ENCODE measurements around the gene PFKFB3. TPM values are rescaled to one million over a fixed set of nuclear protein-coding genes. Genes with fewer than 3 reads are reported as not detected.

PFKFB3 gene
- total RNA-seq, 1 experiment from 2014 or later = 36.8 TPM

DNA sequence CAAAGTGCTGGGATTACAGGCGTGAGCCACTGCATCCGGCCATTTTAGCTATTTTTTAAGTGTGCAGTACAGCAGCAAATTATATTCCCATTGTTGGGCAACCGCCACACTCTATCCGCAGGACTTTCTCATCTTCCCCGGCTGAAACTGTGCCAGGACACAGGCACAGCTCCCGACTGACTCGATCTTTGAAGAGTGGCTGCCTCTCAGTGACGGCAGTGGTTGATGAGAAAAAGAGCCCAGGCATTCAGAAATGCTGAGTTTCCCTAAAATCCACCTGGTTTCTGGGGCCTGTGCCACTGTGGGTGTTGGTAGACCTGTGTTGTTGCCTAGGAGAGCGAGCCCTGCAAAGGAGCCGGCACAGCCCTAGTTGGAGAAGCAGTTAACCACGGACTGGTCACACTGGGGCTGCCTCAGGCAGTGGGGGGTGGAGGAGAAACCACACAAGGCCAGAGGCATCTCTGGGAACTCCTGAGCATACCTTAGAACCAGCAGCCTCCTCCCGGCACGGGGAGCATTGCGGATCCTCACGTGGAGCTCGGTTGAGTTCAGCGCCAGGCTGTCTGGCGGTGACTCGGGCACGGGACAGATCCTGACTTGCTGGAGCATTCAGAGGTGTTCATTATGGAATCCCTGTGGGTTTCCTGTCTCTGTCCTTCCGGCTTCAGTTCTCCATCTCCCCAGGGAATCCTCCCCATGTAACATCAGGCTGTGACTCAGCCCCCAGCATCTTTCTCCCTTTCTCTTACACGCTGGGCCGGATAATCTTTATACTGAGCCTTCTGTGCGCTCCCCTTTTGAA lies 16.2 kb downstream of the PFKFB3 start:
- H3K27me3 Mint-ChIP-seq (ENCODE audit: low read depth) = no peaks in the 10 kb centered on the region
- H3K79me2 ChIP-seq (ENCODE audit: insufficient read depth, low read length) = no peaks in the 10 kb centered on the region
- H3K18ac ChIP-seq (ENCODE audit: insufficient read length, low read depth, low read length) = no peak overlapping the region
- no peaks in the 10 kb centered on the region for H4K20me1 ChIP-seq (ENCODE audit: control insufficient read depth, insufficient read depth, insufficient read length)
- H3K4me1 Mint-ChIP-seq = no peaks in the 10 kb centered on the region
- H3K9me3 ChIP-seq (ENCODE audit: control insufficient read depth, low read depth, low read length) = no peaks in the 10 kb centered on the region
- H4K5ac ChIP-seq (ENCODE audit: insufficient read length, low read depth, low read length) = no peak overlapping the region
- H2AFZ ChIP-seq (ENCODE audit: low read length) = no peak overlapping the region
- H3K14ac ChIP-seq (ENCODE audit: insufficient read depth, low read length) = no peak overlapping the region
- no peaks in the 10 kb centered on the region for H3K27me3 ChIP-seq (ENCODE audit: insufficient read depth, low read length)
- H2BK15ac ChIP-seq (ENCODE audit: low read depth, low read length) = no peak overlapping the region
- H3K9ac ChIP-seq (ENCODE audit: extremely low read depth, insufficient read length, low read length) = no peak overlapping the region
- H4K8ac ChIP-seq (replicated peaks; ENCODE audit: insufficient read length, low read depth, low read length) = no peak overlapping the region
- peak overlapping the region in 2 of 3 experiments; percentile 73 to 92; a peak in 4 of 7 replicates for H3K27ac Mint-ChIP-seq
- H2BK5ac ChIP-seq (ENCODE audit: insufficient read length, low read length) = no peak overlapping the region
- no peaks in the 10 kb centered on the region for H3K4me1 ChIP-seq (ENCODE audit: insufficient read depth, low read length)
- peaks cover 51 to 97% (median 91%) of the 10 kb centered on the region in 3 experiments for H3K36me3 Mint-ChIP-seq (ENCODE audit: insufficient read depth in 1 of 3, low read depth in 3 of 3)
- no peak overlapping the region for H3K27ac ChIP-seq (ENCODE audit: insufficient read length, low read depth, low read length)
- no peak overlapping the region for H2BK120ac ChIP-seq (ENCODE audit: low read depth, low read length, poor library complexity, severe bottlenecking)
- H4K91ac ChIP-seq (ENCODE audit: insufficient read length, low read depth, low read length) = no peak overlapping the region
- H3K4me2 ChIP-seq (ENCODE audit: insufficient read depth, insufficient read length, low read length) = no peak overlapping the region
- no peak overlapping the region for H2BK20ac ChIP-seq (ENCODE audit: low read depth, low read length, poor library complexity, severe bottlenecking)
- H3K23me2 ChIP-seq (ENCODE audit: insufficient read length, low read depth, low read length, poor library complexity, severe bottlenecking) = no peaks in the 10 kb centered on the region
- H3K79me1 ChIP-seq (ENCODE audit: insufficient read depth, low read depth, low read length, poor library complexity, severe bottlenecking) = no peaks in the 10 kb centered on the region
- no peaks in the 10 kb centered on the region; a peak in 1 of 5 replicates for H3K9me3 Mint-ChIP-seq
- no peak overlapping the region for H3K23ac ChIP-seq (ENCODE audit: insufficient read length, low read depth, low read length)
- no peak for TF ChIP-seq CTCF (conservative IDR thresholded peaks at IDR 0.05)
- H2AK5ac ChIP-seq (ENCODE audit: insufficient read length, low read length) = no peak overlapping the region
- H3T11ph ChIP-seq (ENCODE audit: low read length) = no peak overlapping the region
- H3K4ac ChIP-seq (ENCODE audit: low read depth, low read length) = no peak overlapping the region
- no CpG with 5 or more reads among the region's 24 CpGs for WGBS (ENCODE audit: extremely low coverage, insufficient read length, low lambda C conversion rate)
- DNase-seq = no peak
- H3K4me3 Mint-ChIP-seq = no peak overlapping the region
- no peak overlapping the region for H2BK12ac ChIP-seq (ENCODE audit: insufficient read length, low read depth, low read length)
- no peak overlapping the region for H3K56ac ChIP-seq (ENCODE audit: insufficient read length, low read depth, low read length)

Data from H9 (cell line).